H1 (cell line): ENCODE measurements around the gene ISL2. TPM values are rescaled to one million over a fixed set of nuclear protein-coding genes. Genes with fewer than 3 reads are reported as not detected.

Experiments
- CTCF ChIA-PET: fragments of 300-600 bp; sonication (Branson Sonifier 250); formaldehyde crosslinking; loops from one replicate; lab custom pipeline; 2021; ENCODE audit not compliant: partially characterized antibody; lab: Charles Lee
- POLR2A ChIA-PET: fragments of 300-600 bp; sonication (Branson Sonifier 250); formaldehyde crosslinking; loops from one replicate; lab custom pipeline; 2021; ENCODE audit warnings: inconsistent platforms; ENCODE audit not compliant: partially characterized antibody; lab: Charles Lee
- DNase-seq, 2 experiments: peaks; one replicate each; pipeline versions ENCODE4 v3.0.0 to v3.0.0-alpha.2; 2010 to 2022; ENCODE audit warnings: low spot score in 2 of 2, low read depth in 1 of 2, mixed read lengths in 1 of 2
- FAIRE-seq: peaks from 2 replicates; lab custom pipeline; 2011; peaks lifted over from hg19 to GRCh38; lab: Jason Lieb, UNC
- H2AFZ ChIP-seq: 2 replicates; pipeline ENCODE4 v1.8.1; 2012; ENCODE audit warnings: low read length, inconsistent platforms
- H2AK5ac ChIP-seq: 2 replicates; pipeline ENCODE4 v1.6.1; 2013; ENCODE audit warnings: low read depth, low read length
- H2BK120ac ChIP-seq: replicated peaks from 2 replicates; pipeline ENCODE3; 2013; ENCODE audit warnings: low read depth, low read length, inconsistent platforms
- H2BK12ac ChIP-seq: 2 replicates; pipeline ENCODE4 v1.6.1; 2013; ENCODE audit warnings: low read depth, low read length
- H2BK15ac ChIP-seq: 2 replicates; pipeline ENCODE4 v1.6.1; 2013; ENCODE audit warnings: low read length
- H2BK20ac ChIP-seq: 2 replicates; pipeline ENCODE4 v1.6.1; 2013; ENCODE audit warnings: low read length
- H2BK5ac ChIP-seq: 2 replicates; pipeline ENCODE4 v1.6.1; 2013; ENCODE audit warnings: low read depth, low read length
- H3K14ac ChIP-seq: 2 replicates; pipeline ENCODE4 v1.6.1; 2013; ENCODE audit warnings: inconsistent platforms; ENCODE audit not compliant: insufficient read length
- H3K18ac ChIP-seq: 2 replicates; pipeline ENCODE4 v1.6.1; 2013; ENCODE audit warnings: low read length; ENCODE audit errors: extremely low read depth
- H3K23ac ChIP-seq: 2 replicates; pipeline ENCODE4 v1.6.1; 2013; ENCODE audit warnings: inconsistent platforms; ENCODE audit not compliant: insufficient read length
- H3K23me2 ChIP-seq: 2 replicates; pipeline ENCODE4 v1.6.1; 2013; ENCODE audit warnings: low read depth, low read length
- H3K27ac ChIP-seq: 2 replicates; pipeline ENCODE4 v1.6.1; 2011; ENCODE audit warnings: low read depth, low read length, inconsistent platforms
- H3K27me3 ChIP-seq, 4 experiments: replicated peaks in 1 of 4; 1 replicate in 1 of 4; 2 replicates in 3 of 4; pipeline versions ENCODE4 v1.6.1 to v1.8.1; 2011 to 2013; ENCODE audit warnings: low read length in 3 of 4, mild to moderate bottlenecking in 3 of 4, inconsistent platforms in 2 of 4, mixed read lengths in 2 of 4, moderate library complexity in 1 of 4; ENCODE audit not compliant: control insufficient read depth in 3 of 4, insufficient read depth in 3 of 4; ENCODE audit errors: extremely low read depth in 1 of 4
- H3K36me3 ChIP-seq, 4 experiments: 2 replicates each; pipeline versions ENCODE4 v1.6.1 to v1.8.1; 2011 to 2013; ENCODE audit warnings: mild to moderate bottlenecking in 4 of 4, low read length in 3 of 4, moderate library complexity in 2 of 4, control low read depth in 1 of 4, inconsistent platforms in 1 of 4; ENCODE audit not compliant: insufficient read depth in 4 of 4, control insufficient read depth in 2 of 4
- H3K4ac ChIP-seq: replicated peaks from 2 replicates; pipeline ENCODE3; 2013; ENCODE audit warnings: low read length, low read depth, mixed read lengths, inconsistent platforms; ENCODE audit not compliant: insufficient read length
- H3K4me1 ChIP-seq, 4 experiments: replicated peaks in 1 of 4; 1 replicate in 1 of 4; 2 replicates in 3 of 4; pipeline versions ENCODE4 v1.6.1 to v1.8.1; 2011 to 2013; ENCODE audit warnings: low read length in 3 of 4, inconsistent platforms in 2 of 4, mixed read lengths in 1 of 4; ENCODE audit not compliant: insufficient read depth in 4 of 4, control insufficient read depth in 3 of 4
- H3K4me2 ChIP-seq, 2 experiments: 2 replicates each; pipeline versions ENCODE4 v1.6.1 to v1.8.1; 2011 to 2013; ENCODE audit warnings: low read depth in 2 of 2, low read length in 2 of 2, control low read depth in 1 of 2, inconsistent platforms in 1 of 2, mild to moderate bottlenecking in 1 of 2; ENCODE audit not compliant: insufficient read depth in 1 of 2
- H3K4me3 ChIP-seq, 4 experiments: fragments of 200-600, 300-600 bp in 1 of 4; sonication (generic), shearing (Covaris generic), sonication (Bioruptor Twin) in 1 of 4; 2 replicates each; pipeline versions ENCODE4 v1.5.1 to v1.8.1; 2011 to 2016; ENCODE audit warnings: low read length in 4 of 4, low read depth in 3 of 4, control low read depth in 2 of 4, inconsistent platforms in 2 of 4, mild to moderate bottlenecking in 2 of 4, mixed read lengths in 1 of 4, moderate library complexity in 1 of 4; ENCODE audit not compliant: insufficient read depth in 2 of 4; ENCODE audit errors: extremely low read depth in 1 of 4
- H3K56ac ChIP-seq: replicated peaks from 2 replicates; pipeline ENCODE3; 2013; ENCODE audit warnings: low read depth, mild to moderate bottlenecking, mixed read lengths, low read length, inconsistent platforms; ENCODE audit not compliant: insufficient read length
- H3K79me1 ChIP-seq: 2 replicates; pipeline ENCODE4 v1.6.1; 2013; ENCODE audit warnings: low read depth, low read length, control low read depth
- H3K79me2 ChIP-seq, 2 experiments: 2 replicates each; pipeline versions ENCODE4 v1.6.1 to v1.8.1; 2012 to 2013; ENCODE audit warnings: low read length in 2 of 2, mild to moderate bottlenecking in 2 of 2, inconsistent platforms in 1 of 2; ENCODE audit not compliant: insufficient read depth in 2 of 2, control insufficient read depth in 1 of 2
- H3K9ac ChIP-seq, 4 experiments: replicated peaks in 1 of 4; 1 replicate in 1 of 4; 2 replicates in 3 of 4; pipeline versions ENCODE4 v1.6.1 to v1.8.1; 2011 to 2013; ENCODE audit warnings: low read depth in 3 of 4, low read length in 3 of 4, control low read depth in 2 of 4, mild to moderate bottlenecking in 2 of 4, moderate library complexity in 2 of 4, inconsistent platforms in 1 of 4; ENCODE audit errors: extremely low read depth in 1 of 4
- H3K9me3 ChIP-seq, 2 experiments: 2 replicates each; pipeline versions ENCODE4 v1.6.1 to v1.8.1; 2012 to 2013; ENCODE audit warnings: mild to moderate bottlenecking in 2 of 2, moderate library complexity in 2 of 2, control low read depth in 1 of 2, inconsistent platforms in 1 of 2, low read depth in 1 of 2, low read length in 1 of 2, mixed read lengths in 1 of 2; ENCODE audit not compliant: insufficient read depth in 2 of 2
- H4K20me1 ChIP-seq, 2 experiments: replicated peaks in 1 of 2; 2 replicates each; pipeline versions ENCODE3 to v1.8.1; 2011 to 2013; ENCODE audit warnings: inconsistent platforms in 2 of 2, low read length in 2 of 2, mild to moderate bottlenecking in 1 of 2; ENCODE audit not compliant: insufficient read depth in 2 of 2, control insufficient read depth in 1 of 2
- H4K5ac ChIP-seq: 2 replicates; pipeline ENCODE4 v1.6.1; 2013; ENCODE audit warnings: low read length, low read depth, mixed read lengths, inconsistent platforms; ENCODE audit not compliant: insufficient read length
- H4K8ac ChIP-seq: 2 replicates; pipeline ENCODE4 v1.8.0; 2013; ENCODE audit warnings: mild to moderate bottlenecking, moderate library complexity, low read length, inconsistent platforms; ENCODE audit not compliant: insufficient read depth; ENCODE audit errors: extremely low read depth
- H4K91ac ChIP-seq: replicated peaks from 2 replicates; pipeline ENCODE3; 2013; ENCODE audit warnings: low read length, mixed read lengths, inconsistent platforms; ENCODE audit not compliant: insufficient read length
- CHD2 ChIP-seq: IDR thresholded peaks from 2 replicates; pipeline ENCODE4 v1.6.1; 2012; ENCODE audit warnings: low read length, improper control_type of control experiment
- JUND ChIP-seq: IDR thresholded peaks from 2 replicates; pipeline ENCODE4 v1.6.1; 2011; ENCODE audit warnings: mild to moderate bottlenecking, improper control_type of control experiment, low read length
- RNF2 ChIP-seq: fragments of 200-900, 300-1000 bp; sonication (generic); IDR thresholded peaks from 2 replicates; pipeline ENCODE4 v1.7.1; 2016; ENCODE audit warnings: borderline replicate concordance, low read depth, mild to moderate bottlenecking, antibody characterized with exemption, low read length; ENCODE audit not compliant: poor library complexity, severe bottlenecking; ENCODE audit errors: missing control alignments
- WGBS, 2 experiments: shearing (Covaris generic) in 1 of 2; methylation state at CpG; one replicate each; pipeline versions ENCODE4 v1.1.6 to v1.1.7; 2013 to 2015; ENCODE audit warnings: low lambda C conversion rate in 2 of 2, mixed read lengths in 2 of 2, inconsistent platforms in 1 of 2, low coverage in 1 of 2, missing lambda C conversion rate in 1 of 2; ENCODE audit not compliant: insufficient replicate concordance in 2 of 2, insufficient coverage in 1 of 2, insufficient read length in 1 of 2; ENCODE audit errors: extremely low coverage in 1 of 2, missing lambda C conversion rate in 1 of 2; 5-methylcytosine and 5-hydroxymethylcytosine counted together
- polyA plus RNA-seq, 7 experiments: library from polyadenylated mRNA; depleted of rRNA in 3 of 7; stranded (reverse) in 5 of 7; unstranded in 2 of 7; fragments of >200 nt in 5 of 7; fragments of 200-250 nt in 2 of 7; gene quantifications; 1 replicate in 5 of 7; 2 replicates in 1 of 7; 4 replicates in 1 of 7; pipeline versions ENCODE4 v1.2.1 to v1.2.3, GENCODE V29; 2011 to 2013; ENCODE audit warnings: missing spikeins in 2 of 7, mixed read lengths in 2 of 7
- total RNA-seq: library from RNA; stranded (reverse); fragmentation: NEBNext Ultra II Directional; extraction: Animal tissue kit (Norgen Biotek cat#: 25700); gene quantifications from 2 replicates; pipeline ENCODE4 v1.2.1, GENCODE V29; 2021
- TF ChIP-seq, protein P1 (sequence below), 3 experiments: IDR thresholded peaks; 1 replicate in 2 of 3; 2 replicates in 1 of 3; pipeline versions ENCODE4 v1.5.1 to v1.6.1; 2011; ENCODE audit warnings: low read length in 3 of 3, mild to moderate bottlenecking in 3 of 3, inconsistent platforms in 2 of 3, low read depth in 1 of 3, moderate library complexity in 1 of 3; ENCODE audit not compliant: insufficient read depth in 1 of 3; ENCODE audit errors: control extremely low read depth in 1 of 3
- TF ChIP-seq, protein P2 (sequence below): IDR thresholded peaks from 2 replicates; pipeline ENCODE4 v1.6.1; 2011; ENCODE audit warnings: low read length, improper control_type of control experiment

The ISL2 gene
- total and polyA plus RNA-seq, 2 of the 8 experiments (the other 6 are each of a cell fraction or from before 2014, with no cell fraction given) = 0.32 to 0.99 TPM

DNA sequence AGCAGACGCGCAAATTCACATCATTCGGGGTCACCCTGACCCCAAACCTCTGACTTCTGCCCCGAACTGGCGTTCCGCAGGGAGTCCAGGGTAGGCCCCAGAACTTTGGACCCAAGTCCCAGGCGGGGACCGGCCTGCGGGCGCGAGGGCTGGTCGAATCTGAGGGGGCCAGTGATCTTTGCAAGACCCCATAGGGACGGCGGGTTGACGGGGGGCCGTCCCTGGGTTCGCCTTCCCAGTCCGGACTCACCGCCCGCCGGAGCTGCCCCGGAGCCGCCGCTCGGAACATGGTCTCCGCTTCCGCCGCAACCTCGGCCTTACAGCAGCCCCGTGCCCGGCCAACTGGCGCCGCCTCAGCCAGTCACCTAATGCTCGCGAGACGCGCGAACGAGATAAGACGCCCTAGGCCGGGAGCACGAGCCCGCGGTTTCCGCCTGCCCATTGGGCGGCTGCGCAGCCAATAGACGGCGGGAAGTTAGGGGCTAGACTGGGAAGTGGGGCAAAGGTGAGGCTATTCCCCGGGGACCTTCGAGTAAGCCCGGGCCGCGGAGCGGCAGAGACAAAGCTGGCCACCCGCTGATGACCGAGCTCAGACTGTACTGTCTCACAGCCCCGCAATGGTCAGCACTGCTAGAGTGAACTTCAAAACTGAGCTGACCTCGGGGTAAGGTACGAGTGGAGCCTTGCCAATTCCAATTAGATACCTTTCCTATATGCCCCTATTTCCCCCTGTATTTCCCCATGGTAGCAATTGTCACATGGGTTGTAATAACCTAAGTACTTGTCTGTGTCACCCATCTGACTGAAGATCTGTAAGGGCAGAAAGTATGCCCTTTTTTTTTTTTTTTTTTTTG lies 25.2 kb upstream of the ISL2 start, which contains the start of gene ETFA:
ETFA (minus strand) TSS at position 370 of the 854 bp plus-strand sequence; CDS start at position 289, 81 bp downstream.
- Histone ChIP-seq H4K8ac (peak within 1 kb of the TSS; percentile 93), H2BK12ac (0 out of 2 replicates have a peak within 1 kb of the TSS, but pooled peaks have one; percentile 68), H3K79me2 (peaks cover 0 to 37% of the 10 kb centered on the region in 2 experiments; a peak in 2 of 4 replicates), H3K36me3 (no peaks in the 10 kb centered on the region), H3K27ac (peak within 1 kb of the TSS; percentile 55), H3K56ac (peak within 1 kb of the TSS; percentile 67), H2BK20ac (no peak within 1 kb of the TSS), H2AK5ac (no peak within 1 kb of the TSS), H3K27me3 (no peaks in the 10 kb centered on the region; a peak in 1 of 7 replicates), H3K14ac (no peak within 1 kb of the TSS), H3K4me1 (peaks cover 0 to 3% (median 0%) of the 10 kb centered on the region in 4 experiments; a peak in 1 of 7 replicates), H3K79me1 (no peaks in the 10 kb centered on the region; the same call in 1 of the 2 replicates), H2BK15ac (0 out of 2 replicates have a peak within 1 kb of the TSS, but pooled peaks have one; percentile 55), H2BK120ac (peak within 1 kb of the TSS; percentile 81), H2AFZ (peak within 1 kb of the TSS; percentile 80), H3K9ac (peak within 1 kb of the TSS; percentile 68 to 94 (median 84)), H3K18ac (0 out of 2 replicates have a peak within 1 kb of the TSS, but pooled peaks have one; percentile 64), H3K9me3 (peaks cover 0 to 2% of the 10 kb centered on the region in 2 experiments; a peak in 1 of 4 replicates), H3K23ac (peak within 1 kb of the TSS; percentile 20), H3K4me2 (peak within 1 kb of the TSS; percentile 68 to 96), H4K91ac (peak within 1 kb of the TSS; percentile 94), H3K4me3 (peak within 1 kb of the TSS; percentile 73 to 89 (median 86)), H4K5ac (peak within 1 kb of the TSS; percentile 83), H2BK5ac (0 out of 2 replicates have a peak within 1 kb of the TSS, but pooled peaks have one; percentile 60), H4K20me1 (peaks cover 0 to 2% of the 10 kb centered on the region in 2 experiments), H3K4ac (peak within 1 kb of the TSS; percentile 49), H3K23me2 (peaks cover 8% of the 10 kb centered on the region)
- 2% methylated on average over 58 of the region's 60 CpGs; no CpG with 5 or more reads in 1 of the 2 experiments for WGBS, 2 experiments
- POLR2A ChIA-PET = interaction anchor here (0.6 to 2.1 kb wide), 8 partner anchors 17 to 144 kb away, joined by 3 to 11 read pairs (median 4); partner anchors contain the start of gene ISL2
- DNase-seq (peak; percentile 89 to 97), FAIRE-seq (no peak)
- CTCF ChIA-PET = interaction anchor here (1.1 to 1.3 kb wide), 3 partner anchors 10 to 318 kb away, joined by 3 to 5 read pairs (median 3); no protein-coding TSS in a partner anchor
- peak; percentile 99 for TF ChIP-seq CHD2
- TF ChIP-seq, protein P1, sequence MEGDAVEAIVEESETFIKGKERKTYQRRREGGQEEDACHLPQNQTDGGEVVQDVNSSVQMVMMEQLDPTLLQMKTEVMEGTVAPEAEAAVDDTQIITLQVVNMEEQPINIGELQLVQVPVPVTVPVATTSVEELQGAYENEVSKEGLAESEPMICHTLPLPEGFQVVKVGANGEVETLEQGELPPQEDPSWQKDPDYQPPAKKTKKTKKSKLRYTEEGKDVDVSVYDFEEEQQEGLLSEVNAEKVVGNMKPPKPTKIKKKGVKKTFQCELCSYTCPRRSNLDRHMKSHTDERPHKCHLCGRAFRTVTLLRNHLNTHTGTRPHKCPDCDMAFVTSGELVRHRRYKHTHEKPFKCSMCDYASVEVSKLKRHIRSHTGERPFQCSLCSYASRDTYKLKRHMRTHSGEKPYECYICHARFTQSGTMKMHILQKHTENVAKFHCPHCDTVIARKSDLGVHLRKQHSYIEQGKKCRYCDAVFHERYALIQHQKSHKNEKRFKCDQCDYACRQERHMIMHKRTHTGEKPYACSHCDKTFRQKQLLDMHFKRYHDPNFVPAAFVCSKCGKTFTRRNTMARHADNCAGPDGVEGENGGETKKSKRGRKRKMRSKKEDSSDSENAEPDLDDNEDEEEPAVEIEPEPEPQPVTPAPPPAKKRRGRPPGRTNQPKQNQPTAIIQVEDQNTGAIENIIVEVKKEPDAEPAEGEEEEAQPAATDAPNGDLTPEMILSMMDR (IDR thresholded peaks at IDR 0.05; ENCODE audit: control extremely low read depth in 1 of 3, insufficient read depth in 1 of 3, low read depth in 1 of 3, low read length in 3 of 3) = no peak
- TF ChIP-seq, protein P2, sequence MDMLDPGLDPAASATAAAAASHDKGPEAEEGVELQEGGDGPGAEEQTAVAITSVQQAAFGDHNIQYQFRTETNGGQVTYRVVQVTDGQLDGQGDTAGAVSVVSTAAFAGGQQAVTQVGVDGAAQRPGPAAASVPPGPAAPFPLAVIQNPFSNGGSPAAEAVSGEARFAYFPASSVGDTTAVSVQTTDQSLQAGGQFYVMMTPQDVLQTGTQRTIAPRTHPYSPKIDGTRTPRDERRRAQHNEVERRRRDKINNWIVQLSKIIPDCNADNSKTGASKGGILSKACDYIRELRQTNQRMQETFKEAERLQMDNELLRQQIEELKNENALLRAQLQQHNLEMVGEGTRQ = peak; percentile 62
- TF ChIP-seq JUND = peak; percentile 28; the same call in 1 of the 2 replicates
- peak; percentile 22 for TF ChIP-seq RNF2
